ENCODE data around the gene MYOM3.
A peak's percentile ranks its signal among the peaks of the same experiment; 100 is the strongest.
"Not testable (repeated sequence)": the region's sequence is repeated elsewhere in the genome, so short reads cannot be mapped to it uniquely, and the experiment has no call there.

MYOM3 gene

DNA sequence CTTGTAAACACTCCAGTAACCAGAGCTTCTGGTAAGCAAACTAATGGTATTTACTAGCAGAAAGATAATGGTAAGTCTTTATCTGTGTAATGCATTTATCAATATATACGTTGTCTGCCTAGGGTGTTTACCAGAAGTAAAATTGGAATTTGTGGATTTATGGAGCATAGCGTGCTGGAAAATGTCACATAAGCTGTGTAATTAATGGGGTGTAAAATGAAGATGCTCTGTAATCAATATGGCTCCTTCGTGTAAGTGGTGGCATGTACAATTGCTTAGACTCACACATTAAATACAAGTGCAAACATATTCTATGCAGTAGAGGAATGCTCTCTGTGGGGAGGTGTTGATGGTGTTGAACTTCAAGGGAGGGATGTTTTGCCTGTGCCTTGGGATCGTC, 69.6 kb downstream of the MYOM3 start:
- TF ChIP-seq, protein P1, sequence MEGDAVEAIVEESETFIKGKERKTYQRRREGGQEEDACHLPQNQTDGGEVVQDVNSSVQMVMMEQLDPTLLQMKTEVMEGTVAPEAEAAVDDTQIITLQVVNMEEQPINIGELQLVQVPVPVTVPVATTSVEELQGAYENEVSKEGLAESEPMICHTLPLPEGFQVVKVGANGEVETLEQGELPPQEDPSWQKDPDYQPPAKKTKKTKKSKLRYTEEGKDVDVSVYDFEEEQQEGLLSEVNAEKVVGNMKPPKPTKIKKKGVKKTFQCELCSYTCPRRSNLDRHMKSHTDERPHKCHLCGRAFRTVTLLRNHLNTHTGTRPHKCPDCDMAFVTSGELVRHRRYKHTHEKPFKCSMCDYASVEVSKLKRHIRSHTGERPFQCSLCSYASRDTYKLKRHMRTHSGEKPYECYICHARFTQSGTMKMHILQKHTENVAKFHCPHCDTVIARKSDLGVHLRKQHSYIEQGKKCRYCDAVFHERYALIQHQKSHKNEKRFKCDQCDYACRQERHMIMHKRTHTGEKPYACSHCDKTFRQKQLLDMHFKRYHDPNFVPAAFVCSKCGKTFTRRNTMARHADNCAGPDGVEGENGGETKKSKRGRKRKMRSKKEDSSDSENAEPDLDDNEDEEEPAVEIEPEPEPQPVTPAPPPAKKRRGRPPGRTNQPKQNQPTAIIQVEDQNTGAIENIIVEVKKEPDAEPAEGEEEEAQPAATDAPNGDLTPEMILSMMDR (IDR thresholded peaks at IDR 0.05) = no peak
- no peak for DNase-seq (ENCODE audit: low spot score)
- Histone ChIP-seq H3K4me3 (no peak overlapping the region), H3K27ac (no peak overlapping the region)

DNA sequence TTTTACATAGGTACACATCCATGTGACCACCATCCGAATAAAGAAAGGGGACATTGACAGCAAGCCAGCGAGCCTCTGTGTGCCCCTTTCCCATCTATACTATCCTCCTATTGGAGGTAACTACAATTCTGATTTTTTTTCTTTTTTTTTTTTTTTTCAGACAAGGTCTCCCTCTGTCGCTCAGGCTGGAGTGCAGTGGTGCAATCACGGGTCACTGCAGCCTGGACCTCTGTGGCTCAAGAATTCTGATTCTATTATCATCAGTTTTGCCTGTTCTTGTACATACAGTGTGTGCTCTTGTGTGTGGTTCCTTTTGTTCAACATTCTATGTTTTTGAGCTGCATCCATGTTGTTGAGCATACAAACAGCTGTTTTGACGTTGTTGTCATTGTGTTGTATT, 75.8 kb downstream of the MYOM3 start:
- Histone ChIP-seq H3K27ac (no peak overlapping the region), H3K4me3 (no peak overlapping the region)
- no peak for DNase-seq (ENCODE audit: low spot score)
- TF ChIP-seq, protein P1 (IDR thresholded peaks at IDR 0.05) = no peak

DNA sequence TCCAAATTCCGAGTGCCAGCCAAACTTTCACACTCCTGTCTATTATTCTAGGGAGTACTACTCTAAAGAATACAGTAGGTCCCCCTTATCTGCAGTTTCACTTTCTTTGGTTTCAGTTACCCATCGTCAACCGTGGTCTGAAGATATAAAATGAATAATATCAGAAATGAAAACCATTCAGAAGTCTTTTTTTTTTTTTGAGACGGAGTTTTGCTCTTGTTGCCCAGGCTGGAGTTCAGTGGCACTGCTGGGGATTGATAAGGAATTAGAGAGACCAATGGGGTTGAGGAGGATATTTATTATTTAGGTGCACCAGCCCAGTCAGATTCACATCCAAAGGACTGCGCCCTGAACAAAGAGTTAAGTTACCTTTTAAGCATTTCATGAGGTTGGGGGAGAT, 79.0 kb downstream of the MYOM3 start:
- DNase-seq (ENCODE audit: low spot score) = no peak
- Histone ChIP-seq H3K27ac (no peak overlapping the region), H3K4me3 (no peak overlapping the region)
- TF ChIP-seq, protein P1 (IDR thresholded peaks at IDR 0.05) = no peak

DNA sequence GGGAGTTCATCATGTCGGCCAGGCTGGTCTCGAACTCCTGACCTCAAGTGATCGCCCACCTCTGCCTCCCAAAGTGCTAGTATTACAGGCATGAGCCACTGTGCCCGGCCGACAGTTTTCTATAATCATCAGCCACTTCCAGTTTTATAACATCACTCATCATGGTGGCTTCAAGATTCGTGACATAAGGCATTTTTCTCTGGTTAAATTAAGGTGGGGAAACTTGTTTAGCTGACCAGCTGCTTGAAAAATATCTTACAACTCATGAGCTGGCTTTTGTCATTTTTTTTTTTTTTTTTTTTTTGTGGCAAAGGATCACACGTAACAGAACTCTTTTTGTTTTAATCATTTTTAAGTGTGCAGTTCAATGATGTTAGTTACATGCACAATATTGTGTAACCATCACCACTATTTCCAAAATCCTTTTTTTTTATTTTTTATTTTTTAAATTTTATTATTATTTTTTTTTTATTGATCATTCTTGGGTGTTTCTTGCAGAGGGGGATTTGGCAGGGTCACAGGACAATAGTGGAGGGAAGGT, 80.9 kb downstream of the MYOM3 start:
- H3K4me3 ChIP-seq; H3K27ac ChIP-seq; DNase-seq (ENCODE audit: low spot score): not testable (repeated sequence)

DNA sequence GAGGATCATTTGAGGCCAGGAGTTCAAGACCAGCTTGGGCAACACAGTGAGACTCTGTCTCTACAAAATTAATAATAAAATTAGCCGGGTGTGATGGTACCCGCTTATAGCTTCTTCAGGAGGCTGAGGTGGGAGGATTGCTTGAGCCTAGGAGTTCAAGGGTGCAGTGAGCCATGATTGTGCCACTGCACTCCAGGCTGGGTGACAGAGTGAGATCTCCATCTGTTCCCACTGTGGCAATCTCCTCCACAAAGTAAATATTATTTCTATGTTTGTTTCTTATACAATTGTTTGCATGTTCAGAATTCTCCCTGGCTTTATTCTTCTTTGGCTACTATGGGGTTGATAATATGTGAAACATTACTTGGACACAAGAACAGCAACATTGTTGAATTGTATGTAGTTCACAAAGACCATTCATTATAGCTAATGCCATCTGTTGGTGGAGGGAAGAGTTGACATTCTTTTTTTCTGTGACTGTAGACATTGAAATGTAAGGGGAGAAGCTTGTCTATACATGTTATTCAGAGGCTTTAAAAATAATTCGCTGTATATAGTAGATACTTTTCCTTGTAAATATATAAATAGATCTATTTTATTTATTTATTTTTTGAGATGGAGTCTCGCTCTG, 84.0 kb downstream of the MYOM3 start:
- Histone ChIP-seq H3K4me3 (no peak overlapping the region), H3K27ac (no peak overlapping the region)
- DNase-seq (ENCODE audit: low spot score) = no peak
- TF ChIP-seq, protein P1 (IDR thresholded peaks at IDR 0.05) = peak; percentile 30

DNA sequence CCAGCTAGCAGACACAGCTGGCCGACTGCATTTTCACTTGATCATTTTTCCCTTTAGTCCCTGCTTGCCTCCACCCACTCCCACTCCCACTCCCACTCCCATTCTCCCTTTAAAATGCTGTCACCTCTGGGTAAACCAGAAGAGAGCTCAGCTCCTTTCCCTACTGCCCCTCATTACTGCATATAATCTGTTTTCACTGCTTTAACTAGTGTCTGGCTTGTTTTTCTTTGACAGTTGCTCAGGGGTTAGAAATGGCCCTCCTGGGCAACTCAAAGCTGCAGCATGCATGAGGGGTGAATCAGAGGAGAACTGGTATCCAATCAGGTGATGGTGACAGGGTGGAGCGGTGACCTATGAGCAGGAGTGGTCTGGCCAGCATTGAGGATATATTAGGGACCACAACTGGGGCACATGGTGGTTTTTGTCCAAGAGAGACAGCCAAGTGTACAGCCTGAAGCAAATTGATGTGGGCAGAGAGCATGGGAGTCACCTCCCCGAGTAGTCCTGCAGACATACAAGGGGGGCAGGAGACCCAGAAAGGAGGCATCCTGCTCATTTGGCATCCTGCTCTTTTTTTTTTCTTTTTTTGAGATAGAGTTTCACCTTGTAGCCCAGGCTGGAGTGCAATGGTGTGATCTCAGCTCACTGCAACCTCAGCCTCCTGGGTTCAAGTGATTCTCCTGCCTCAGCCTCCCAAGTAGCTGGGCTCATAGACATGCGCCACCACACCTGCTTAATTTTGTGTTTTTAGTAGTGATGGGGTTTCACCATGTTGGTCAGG, 89.2 kb downstream of the MYOM3 start:
- DNase-seq (ENCODE audit: low spot score) = no peak
- H3K4me3 ChIP-seq = no peak overlapping the region
- peak overlapping the region; percentile 52 to 96 for H3K27ac ChIP-seq
- TF ChIP-seq, protein P1 (IDR thresholded peaks at IDR 0.05) = no peak

DNA sequence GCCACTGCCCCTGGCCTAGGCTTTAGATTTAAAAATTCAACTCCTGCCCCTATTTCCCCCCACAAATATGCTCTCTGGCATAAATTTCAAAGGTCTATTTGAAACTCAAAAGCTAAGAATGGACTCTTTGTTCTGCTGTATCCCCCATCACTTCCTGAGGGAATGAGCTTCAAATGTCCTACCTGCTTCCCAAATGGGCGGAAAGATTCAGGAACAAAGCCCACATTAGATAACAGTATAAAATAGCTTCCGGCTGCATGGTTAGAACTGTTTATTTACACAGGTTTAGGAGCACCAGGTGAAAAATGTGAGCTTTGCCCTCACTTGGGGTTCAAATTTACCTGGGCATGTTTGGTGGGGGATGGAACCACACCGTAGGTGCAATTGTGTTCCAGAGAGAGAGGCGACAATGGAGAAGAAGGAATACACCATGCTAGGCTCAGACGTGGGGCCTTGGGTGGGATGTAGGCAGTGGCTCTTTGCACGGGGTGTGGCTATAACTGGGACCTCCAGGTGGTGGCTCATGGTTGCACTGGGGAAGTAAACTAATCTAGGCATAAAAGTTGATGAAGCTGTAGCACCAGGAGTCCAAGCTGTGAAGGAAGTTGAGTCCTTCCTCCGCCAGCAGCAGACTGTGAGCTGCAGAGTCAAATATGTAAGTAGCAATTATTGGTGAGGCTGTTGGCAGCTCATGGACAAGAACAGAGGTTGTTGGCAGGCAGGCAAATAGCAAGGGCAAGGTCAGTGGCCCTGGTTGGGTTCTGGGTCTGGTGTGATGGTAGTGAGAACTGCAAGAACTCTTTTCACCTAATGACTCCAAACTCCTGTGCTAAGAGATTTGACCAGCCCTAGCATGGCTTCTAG, 90.3 kb downstream of the MYOM3 start:
- no peak overlapping the region for H3K4me3 ChIP-seq
- TF ChIP-seq, protein P1 (IDR thresholded peaks at IDR 0.05) = no peak
- H3K27ac ChIP-seq = peak overlapping the region; percentile 87 to 96
- DNase-seq (ENCODE audit: low spot score) = no peak
